Stimulated activated CD4-positive, alpha-beta T cell treated with anti-CD3 and anti-CD28 coated beads, Interleukin-2, amount 100 ng/mL, for 24 hours (primary cell): Measurements from ENCODE around the gene NOL4L.
A peak's percentile ranks its signal among the peaks of the same experiment; 100 is the strongest.
"Not testable (repeated sequence)": the region's sequence is repeated elsewhere in the genome, so short reads cannot be mapped to it uniquely, and the experiment has no call there.

Source experiments
- DNase-seq, 2 donors: peaks; one replicate each; pipeline ENCODE4 v3.0.0-alpha.2; 2020

NOL4L gene

GRCh38 chr20:32466739-32467505, 118.2 kb downstream of the NOL4L start:
- no peak for DNase-seq

GRCh38 chr20:32465901-32466675, 119.0 kb downstream of the NOL4L start:
- not testable (repeated sequence) for DNase-seq

- no peak for DNase-seq
These were observed 119.8 kb downstream of the NOL4L start for GRCh38 chr20:32465092-32465900.

- no peak for DNase-seq
These were observed 120.6 kb downstream of the NOL4L start for GRCh38 chr20:32464401-32465091.

GRCh38 chr20:32463642-32464400, 121.3 kb downstream of the NOL4L start:
- DNase-seq, result no peak

- no peak for DNase-seq
These were observed 122.1 kb downstream of the NOL4L start for GRCh38 chr20:32462900-32463641.

- no peak for DNase-seq
These were observed 123.1 kb downstream of the NOL4L start for GRCh38 chr20:32461836-32462600.

GRCh38 chr20:32460683-32461320, 124.3 kb downstream of the NOL4L start:
- no peak for DNase-seq

GRCh38 chr20:32460231-32460630, 124.9 kb downstream of the NOL4L start:
- no peak for DNase-seq

GRCh38 chr20:32458837-32459220, 126.3 kb downstream of the NOL4L start:
- DNase-seq, result no peak

GRCh38 chr20:32458061-32458836, 126.9 kb downstream of the NOL4L start:
- DNase-seq, result no peak

GRCh38 chr20:32457479-32457986, 127.6 kb downstream of the NOL4L start:
- DNase-seq, result no peak

- peak; percentile 28 to 35 for DNase-seq
These were observed 128.2 kb downstream of the NOL4L start for GRCh38 chr20:32456869-32457478.

- DNase-seq, result no peak
These were observed 129.0 kb downstream of the NOL4L start for GRCh38 chr20:32455901-32456701.

- no peak for DNase-seq
These were observed 129.8 kb downstream of the NOL4L start for GRCh38 chr20:32455171-32455900.
